HG03064 (cell line): ENCODE measurements around the gene FAM120B.

ENCODE experiments used
- ATAC-seq: cut with Tn5 transposase; IDR thresholded peaks from one replicate; pipeline ENCODE4 v1.9.1; 2021; ENCODE audit warnings: low read depth; ENCODE audit not compliant: unreplicated experiment

The FAM120B gene

GRCh38 chr6:170410241-170410640 is 103.7 kb downstream of the FAM120B start:
- ATAC-seq: no peak

- ATAC-seq: no peak
These were observed 108.8 kb downstream of the FAM120B start for GRCh38 chr6:170415318-170415717.

GRCh38 chr6:170416303-170416702 is 109.7 kb downstream of the FAM120B start:
- ATAC-seq: no peak

- no peak for ATAC-seq
These were observed 110.5 kb downstream of the FAM120B start for GRCh38 chr6:170416959-170417606.

GRCh38 chr6:170417881-170418280 is 111.3 kb downstream of the FAM120B start:
- no peak for ATAC-seq

GRCh38 chr6:170420283-170420682 is 113.7 kb downstream of the FAM120B start:
- ATAC-seq: no peak

GRCh38 chr6:170420791-170421776 is 114.5 kb downstream of the FAM120B start:
- no peak for ATAC-seq

GRCh38 chr6:170421921-170422320 is 115.4 kb downstream of the FAM120B start:
- ATAC-seq: no peak

GRCh38 chr6:170423030-170423429 is 116.5 kb downstream of the FAM120B start:
- ATAC-seq: no peak

GRCh38 chr6:170423814-170424603 is 117.5 kb downstream of the FAM120B start:
- ATAC-seq: no peak

GRCh38 chr6:170424604-170425126 is 118.1 kb downstream of the FAM120B start:
- ATAC-seq: no peak

- ATAC-seq: no peak
These were observed 122.9 kb downstream of the FAM120B start for GRCh38 chr6:170429450-170429849.

GRCh38 chr6:170433163-170434116 is 126.9 kb downstream of the FAM120B start:
- ATAC-seq: no peak

GRCh38 chr6:170434117-170434820 is 127.7 kb downstream of the FAM120B start:
- ATAC-seq: no peak

- ATAC-seq: no peak
These were observed 128.2 kb downstream of the FAM120B start for GRCh38 chr6:170434821-170435155.

- ATAC-seq: no peak
These were observed 129.2 kb downstream of the FAM120B start for GRCh38 chr6:170435766-170436165.

GRCh38 chr6:170436209-170436809 is 129.8 kb downstream of the FAM120B start:
- no peak for ATAC-seq

- no peak for ATAC-seq
These were observed 131.3 kb downstream of the FAM120B start for GRCh38 chr6:170437719-170438401.
